Activated T-cell treated with anti-CD3 and anti-CD28 coated beads, Interleukin-2, amount 50 U/mL, for 1 hour (primary cell): ENCODE data around the gene DOCK7.
"Not testable (repeated sequence)": the region's sequence is repeated elsewhere in the genome, so short reads cannot be mapped to it uniquely, and the experiment has no call there.

Source experiments
- DNase-seq: peaks from one replicate; pipeline ENCODE4 v3.0.0-alpha.2; 2020

The DOCK7 gene

GRCh38 chr1:62687903-62688686 is at the start of gene DOCK7:
TSS of gene DOCK7 (minus strand) at chr1:62688386. CDS start at chr1:62688264, 122 bp downstream.
- peak; percentile 67 for DNase-seq

GRCh38 chr1:62735491-62736171 is 47.4 kb upstream of the DOCK7 start:
- DNase-seq, result no peak

GRCh38 chr1:62732331-62732730 is 44.1 kb upstream of the DOCK7 start:
- no peak for DNase-seq

- DNase-seq, result no peak
Measured at GRCh38 chr1:62728963-62729362, 40.8 kb upstream of the DOCK7 start.

- no peak for DNase-seq
Measured at GRCh38 chr1:62727656-62728407, 39.6 kb upstream of the DOCK7 start.

- DNase-seq, result no peak
Measured at GRCh38 chr1:62726011-62726442, 37.8 kb upstream of the DOCK7 start.

- DNase-seq, result no peak
Measured at GRCh38 chr1:62725255-62725654, 37.1 kb upstream of the DOCK7 start.

- DNase-seq, result no peak
Measured at GRCh38 chr1:62724430-62724829, 36.2 kb upstream of the DOCK7 start.

GRCh38 chr1:62723883-62724282 is 35.7 kb upstream of the DOCK7 start:
- DNase-seq, result no peak

GRCh38 chr1:62722796-62723195 is 34.6 kb upstream of the DOCK7 start:
- no peak for DNase-seq

GRCh38 chr1:62720946-62721554 is 32.9 kb upstream of the DOCK7 start:
- no peak for DNase-seq

- not testable (repeated sequence) for DNase-seq
Measured at GRCh38 chr1:62718400-62718799, 30.2 kb upstream of the DOCK7 start.

GRCh38 chr1:62717483-62717882 is 29.3 kb upstream of the DOCK7 start:
- DNase-seq, result no peak

GRCh38 chr1:62716397-62716796 is 28.2 kb upstream of the DOCK7 start:
- no peak for DNase-seq

- DNase-seq, result no peak
Measured at GRCh38 chr1:62712336-62713243, 24.4 kb upstream of the DOCK7 start.

GRCh38 chr1:62707744-62708120 is 19.5 kb upstream of the DOCK7 start:
- no peak for DNase-seq

GRCh38 chr1:62706985-62707743 is 19.0 kb upstream of the DOCK7 start:
- no peak for DNase-seq

GRCh38 chr1:62698161-62698560 is 10.0 kb upstream of the DOCK7 start:
- not testable (repeated sequence) for DNase-seq

GRCh38 chr1:62694479-62694878 is 6.3 kb upstream of the DOCK7 start:
- DNase-seq, result not testable (repeated sequence)

- no peak for DNase-seq
Measured at GRCh38 chr1:62693123-62693522, 4.9 kb upstream of the DOCK7 start.
